GM13976 (cell line): ENCODE results near the gene ASB18.

Experiments used
- DNase-seq: peaks from one replicate; pipeline ENCODE4 v3.0.0; 2012; ENCODE audit warnings: low spot score
- in situ Hi-C: fragments of 300-500 bp; cut with MboI; formaldehyde crosslinking; loops from one replicate; pipeline ENCODE4 v1.12.0; 2022; ENCODE audit warnings: low sequenced_read_pairs, mixed read lengths, inconsistent platforms; ENCODE audit not compliant: unreplicated experiment
- TF ChIP-seq, protein P1 (sequence below): IDR thresholded peaks from 2 replicates; pipeline ENCODE4 v1.5.1; 2012; ENCODE audit warnings: borderline replicate concordance, mild to moderate bottlenecking; ENCODE audit not compliant: insufficient read depth; ENCODE audit errors: extremely low read depth, missing control alignments, control extremely low read depth

The ASB18 gene

DNA sequence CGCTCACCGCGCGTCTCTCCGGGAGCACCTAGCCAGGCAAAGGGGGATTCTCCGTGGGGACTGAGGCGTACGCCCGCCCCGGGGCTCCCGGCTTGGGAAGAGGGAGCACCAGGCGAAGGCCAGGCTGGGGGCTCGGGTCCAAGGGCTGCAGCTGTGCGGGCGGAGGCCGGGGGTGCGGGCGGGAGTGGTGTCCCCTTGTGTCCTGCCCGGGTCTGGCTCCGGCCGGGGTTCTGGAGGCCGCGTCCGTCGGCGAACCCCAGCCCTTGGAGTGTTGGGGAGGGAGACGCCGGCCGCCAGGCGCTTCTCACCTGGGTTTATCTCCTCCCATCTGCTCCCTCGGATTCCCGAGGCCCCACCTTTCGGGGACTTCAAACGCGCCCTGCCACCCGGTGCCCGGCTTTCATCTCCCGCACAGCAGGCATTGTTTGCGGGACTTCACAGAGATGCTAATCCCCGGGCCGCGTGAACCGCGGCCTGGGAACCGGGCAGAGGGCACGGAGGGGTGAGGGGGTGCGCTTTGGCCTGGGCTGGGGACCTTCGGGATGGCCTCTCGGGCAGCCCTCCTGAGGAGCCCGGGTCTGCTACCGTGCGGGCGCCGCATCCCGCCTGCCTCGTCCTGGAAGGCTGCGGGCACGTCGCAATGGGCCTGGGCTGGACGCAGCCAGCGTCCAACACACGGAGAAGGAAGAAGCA lies 91.0 kb downstream of the ASB18 start:
- in situ Hi-C loops: loop anchor here (10.0 kb wide), 1 partner anchor 388 kb away; no protein-coding TSS in a partner anchor
- TF ChIP-seq, protein P1, sequence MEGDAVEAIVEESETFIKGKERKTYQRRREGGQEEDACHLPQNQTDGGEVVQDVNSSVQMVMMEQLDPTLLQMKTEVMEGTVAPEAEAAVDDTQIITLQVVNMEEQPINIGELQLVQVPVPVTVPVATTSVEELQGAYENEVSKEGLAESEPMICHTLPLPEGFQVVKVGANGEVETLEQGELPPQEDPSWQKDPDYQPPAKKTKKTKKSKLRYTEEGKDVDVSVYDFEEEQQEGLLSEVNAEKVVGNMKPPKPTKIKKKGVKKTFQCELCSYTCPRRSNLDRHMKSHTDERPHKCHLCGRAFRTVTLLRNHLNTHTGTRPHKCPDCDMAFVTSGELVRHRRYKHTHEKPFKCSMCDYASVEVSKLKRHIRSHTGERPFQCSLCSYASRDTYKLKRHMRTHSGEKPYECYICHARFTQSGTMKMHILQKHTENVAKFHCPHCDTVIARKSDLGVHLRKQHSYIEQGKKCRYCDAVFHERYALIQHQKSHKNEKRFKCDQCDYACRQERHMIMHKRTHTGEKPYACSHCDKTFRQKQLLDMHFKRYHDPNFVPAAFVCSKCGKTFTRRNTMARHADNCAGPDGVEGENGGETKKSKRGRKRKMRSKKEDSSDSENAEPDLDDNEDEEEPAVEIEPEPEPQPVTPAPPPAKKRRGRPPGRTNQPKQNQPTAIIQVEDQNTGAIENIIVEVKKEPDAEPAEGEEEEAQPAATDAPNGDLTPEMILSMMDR: no peak
- DNase-seq: no peak

DNA sequence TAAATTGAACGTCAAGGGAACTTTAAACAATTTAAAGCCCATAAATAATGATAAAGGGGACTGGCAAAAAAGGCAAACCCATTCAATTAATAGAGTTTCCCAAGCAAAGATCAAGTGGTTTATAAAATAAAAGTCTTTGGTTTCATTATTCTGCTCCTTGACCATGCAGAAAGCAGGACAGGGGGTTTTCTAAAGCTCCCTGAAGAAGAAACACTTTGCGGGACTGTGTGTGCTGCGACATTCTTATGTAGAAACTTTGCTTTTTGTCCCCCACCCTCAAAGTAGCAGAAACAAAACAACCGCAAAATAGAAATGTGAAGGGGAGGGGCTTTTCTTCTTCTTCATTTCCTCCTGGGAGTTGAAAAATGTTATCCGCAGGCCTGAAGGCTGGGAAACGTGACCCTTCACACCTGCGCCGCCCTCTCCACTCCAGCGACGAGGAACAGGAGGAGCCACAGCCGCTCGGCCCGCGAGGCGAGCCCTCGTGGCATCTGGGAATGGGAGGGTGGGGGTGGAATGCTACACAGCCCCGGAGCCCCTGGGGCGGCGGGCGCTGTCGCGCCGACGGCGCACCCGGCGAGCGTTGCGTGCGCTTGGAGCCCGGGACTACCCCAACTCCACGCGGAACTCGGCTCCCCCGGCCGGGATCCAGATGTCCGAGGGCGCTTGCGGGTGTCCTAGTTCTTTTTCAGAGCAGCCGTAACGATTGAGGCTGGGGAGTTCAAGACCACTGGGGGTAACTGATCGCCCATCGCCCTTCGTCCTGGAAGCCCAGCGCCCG lies 91.8 kb downstream of the ASB18 start:
- in situ Hi-C loops: loop anchor here (10.0 kb wide), 1 partner anchor 388 kb away; no protein-coding TSS in a partner anchor
- TF ChIP-seq, protein P1: no peak
- no peak for DNase-seq

DNA sequence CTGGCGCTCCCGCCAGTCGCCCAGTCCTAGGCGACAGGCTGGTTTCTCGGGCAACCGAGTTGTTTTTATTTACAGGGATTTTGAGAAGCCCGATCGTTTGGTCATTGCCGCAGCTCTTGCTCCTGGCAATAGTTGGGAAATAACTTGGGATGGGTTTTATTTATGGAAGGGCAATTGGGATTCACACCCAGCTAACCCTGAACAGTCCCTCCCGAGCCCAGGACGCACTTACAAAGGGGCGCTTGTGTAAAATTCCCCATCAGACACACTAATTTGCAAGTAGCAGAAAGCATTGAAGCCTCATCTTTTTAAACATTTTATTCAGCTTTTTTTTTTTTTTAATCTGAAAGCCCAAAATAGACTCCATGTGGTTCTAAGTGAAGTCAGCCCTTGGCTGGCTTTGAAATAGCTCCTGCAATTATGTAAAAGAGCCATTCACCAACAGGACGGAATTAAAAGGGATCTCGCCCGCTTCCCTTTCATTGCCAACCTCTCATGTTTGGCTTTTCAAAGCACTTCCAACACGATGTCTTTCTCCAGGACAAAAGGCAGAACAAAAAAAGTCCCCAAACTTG lies 92.4 kb downstream of the ASB18 start:
- TF ChIP-seq, protein P1: no peak
- no peak for DNase-seq
- in situ Hi-C loops: loop anchor here (10.0 kb wide), 1 partner anchor 387 kb away; no protein-coding TSS in a partner anchor

DNA sequence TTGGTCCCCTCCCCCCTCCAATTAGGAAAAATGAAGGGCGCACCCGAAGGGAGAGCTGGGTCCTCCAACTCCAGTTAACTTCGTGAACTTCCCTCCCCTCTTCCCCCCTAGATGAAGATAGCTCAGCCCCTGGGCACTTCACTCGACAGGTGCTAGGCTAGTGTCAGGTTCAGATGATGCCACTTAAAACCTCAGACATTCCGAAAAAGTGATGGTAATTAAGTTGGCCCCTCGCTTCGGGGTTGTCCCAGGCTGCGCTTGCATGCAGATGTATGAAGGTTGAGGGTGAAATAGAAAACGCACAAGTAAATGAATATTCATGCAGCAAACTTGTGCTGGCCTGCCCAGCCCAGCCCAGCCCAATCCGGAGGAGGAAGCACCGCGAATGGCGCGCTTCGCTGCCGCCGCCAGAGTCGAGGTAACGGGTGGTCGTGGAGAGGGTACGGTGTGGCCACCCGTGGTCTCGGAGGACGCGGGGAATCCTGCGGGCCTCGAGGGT lies 93.0 kb downstream of the ASB18 start:
- DNase-seq: no peak
- in situ Hi-C loops: loop anchor here (10.0 kb wide), 1 partner anchor 386 kb away; no protein-coding TSS in a partner anchor
- TF ChIP-seq, protein P1: no peak

DNA sequence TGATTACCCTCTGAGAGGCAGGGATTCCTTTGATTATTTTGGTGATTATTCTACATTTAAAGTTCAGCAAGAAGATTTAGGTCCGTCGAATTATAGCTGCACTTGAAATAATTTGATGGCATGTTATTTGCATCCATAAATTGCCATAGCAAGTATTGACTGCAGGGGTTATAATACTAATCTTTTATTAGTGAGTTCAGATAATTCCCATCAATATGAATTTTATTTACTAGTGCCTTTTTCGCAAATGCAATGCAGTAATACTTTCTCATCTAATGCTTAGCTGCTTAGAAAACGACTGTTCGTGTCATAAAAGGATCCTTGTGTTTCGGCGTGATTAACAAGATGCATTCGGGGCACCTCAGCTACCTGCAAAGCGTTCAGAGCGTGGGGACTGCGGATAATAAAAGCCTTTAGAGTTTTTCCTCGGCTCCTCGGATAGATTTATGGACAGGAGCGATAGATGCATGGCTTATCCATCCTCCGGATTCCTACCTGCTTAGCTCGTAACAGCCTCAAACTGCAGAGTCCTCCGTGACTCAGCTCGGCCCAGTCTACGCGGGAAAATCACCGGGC lies 93.5 kb downstream of the ASB18 start:
- TF ChIP-seq, protein P1: no peak
- in situ Hi-C loops: loop anchor here (10.0 kb wide), 1 partner anchor 386 kb away; no protein-coding TSS in a partner anchor
- DNase-seq: no peak
